ENCODE results near the gene KRTCAP2.

The KRTCAP2 gene

DNA sequence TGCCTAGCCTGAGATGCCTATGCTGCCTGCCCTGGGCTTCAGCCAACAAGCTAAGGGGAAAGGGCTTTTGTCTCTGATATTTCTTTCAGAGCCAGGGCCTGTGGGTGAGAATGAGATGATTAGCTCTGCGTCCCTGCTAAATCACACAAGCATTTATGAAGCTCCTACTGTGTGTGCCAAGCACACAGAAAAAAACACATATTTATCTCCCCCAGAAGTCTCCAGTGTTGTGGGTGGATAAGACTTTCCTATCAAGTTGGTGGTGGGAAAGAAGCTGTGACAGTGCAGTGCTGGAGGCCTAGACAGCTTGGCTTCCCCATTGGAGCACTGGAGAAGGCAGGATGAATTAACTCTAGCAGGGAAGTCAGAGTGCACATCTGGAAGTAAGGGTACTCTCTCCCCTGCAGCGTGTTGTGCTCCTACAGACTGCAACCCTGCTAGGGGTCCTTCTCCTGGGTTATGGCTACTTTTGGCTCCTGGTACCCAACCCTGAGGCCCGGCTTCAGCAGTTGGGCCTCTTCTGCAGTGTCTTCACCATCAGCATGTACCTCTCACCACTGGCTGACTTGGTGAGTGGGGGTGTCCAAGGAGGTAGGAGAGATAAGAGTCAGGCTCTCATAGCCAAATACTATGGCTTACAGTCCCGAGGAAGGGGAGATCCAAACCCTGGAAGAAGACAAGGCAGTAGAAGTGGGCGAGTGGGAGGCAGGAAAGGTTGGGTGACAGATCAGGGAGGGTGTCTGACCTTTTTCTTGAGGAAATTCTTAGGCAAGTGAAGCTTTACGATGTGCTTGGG, 35.8 kb downstream of the KRTCAP2 start:
- Histone ChIP-seq H3K4ac (ENCODE audit: low read depth, low read length) (peak overlapping the region; percentile 7), H4K12ac (ENCODE audit: low read depth, low read length) (peak overlapping the region; percentile 6), H3K36me3 (ENCODE audit: control insufficient read depth in 1 of 2, insufficient read depth in 2 of 2, low read length in 2 of 2) (peaks cover 26 to 33% of the 10 kb centered on the region in 2 experiments), H2BK5ac (ENCODE audit: low read depth, low read length, poor library complexity) (peak overlapping the region; percentile 10), H3K4me3 (ENCODE audit: low read depth, low read length) (no peak overlapping the region), H3K27ac (ENCODE audit: low read depth, low read length) (no peak overlapping the region), H2BK12ac (ENCODE audit: low read length) (peak overlapping the region; percentile 14), H3K18ac (ENCODE audit: low read length) (peak overlapping the region; percentile 26), H3K79me2 (ENCODE audit: control insufficient read depth, insufficient read depth, low read length, poor library complexity) (peaks cover 14% of the 10 kb centered on the region), H3K4me1 (ENCODE audit: control insufficient read depth in 1 of 2, insufficient read depth in 2 of 2, low read length in 2 of 2) (peaks cover 20 to 24% of the 10 kb centered on the region in 2 experiments), H2AK5ac (ENCODE audit: low read length) (peak overlapping the region; percentile 5), H4K91ac (ENCODE audit: low read depth, low read length) (peak overlapping the region; percentile 31), H3K27me3 (ENCODE audit: insufficient read depth, low read length) (no peaks in the 10 kb centered on the region), H2AFZ (ENCODE audit: insufficient read depth, low read length, poor library complexity) (no peak overlapping the region), H2BK120ac (ENCODE audit: insufficient read depth, low read length, poor library complexity) (peak overlapping the region; percentile 9), H3K9me3 (ENCODE audit: insufficient read depth, low read depth, low read length) (no peaks in the 10 kb centered on the region), H3K9ac (ENCODE audit: low read length) (no peak overlapping the region), H3K4me2 (ENCODE audit: low read length) (peak overlapping the region; percentile 47), H4K8ac (ENCODE audit: low read depth, low read length) (peak overlapping the region; percentile 15), H3K79me1 (ENCODE audit: low read length) (peaks cover 20% of the 10 kb centered on the region), H3K23ac (ENCODE audit: low read length) (no peak overlapping the region), H3K14ac (ENCODE audit: low read length) (peak overlapping the region; percentile 75)
- WGBS (ENCODE audit: extremely low coverage, insufficient coverage, insufficient read length) = no CpG with 5 or more reads among the region's 6 CpGs
- no peak for DNase-seq

DNA sequence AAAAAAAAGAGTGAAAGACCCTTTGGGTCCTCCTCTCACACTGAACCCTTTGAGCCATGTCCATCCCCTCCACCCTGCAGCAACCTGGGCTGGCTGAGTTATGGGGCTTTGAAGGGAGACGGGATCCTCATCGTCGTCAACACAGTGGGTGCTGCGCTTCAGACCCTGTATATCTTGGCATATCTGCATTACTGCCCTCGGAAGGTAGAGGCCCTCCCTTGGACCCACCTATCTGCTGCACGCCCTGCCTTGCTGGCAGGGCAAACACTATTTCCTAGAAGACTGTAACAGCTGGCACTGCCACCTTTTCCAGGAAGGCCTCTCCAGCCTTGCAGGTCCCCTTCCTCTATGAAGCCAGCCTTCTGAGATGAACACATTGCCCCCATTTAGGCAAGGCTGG, 36.4 kb downstream of the KRTCAP2 start:
- peaks cover 14% of the 10 kb centered on the region for H3K79me2 ChIP-seq (ENCODE audit: control insufficient read depth, insufficient read depth, low read length, poor library complexity)
- no peak overlapping the region for H3K4me3 ChIP-seq (ENCODE audit: low read depth, low read length)
- no peaks in the 10 kb centered on the region for H3K9me3 ChIP-seq (ENCODE audit: insufficient read depth, low read depth, low read length)
- H2AK5ac ChIP-seq (ENCODE audit: low read length) = peak overlapping the region; percentile 5
- peak overlapping the region; percentile 9 for H2BK120ac ChIP-seq (ENCODE audit: insufficient read depth, low read length, poor library complexity)
- H3K79me1 ChIP-seq (ENCODE audit: low read length) = peaks cover 20% of the 10 kb centered on the region
- peak overlapping the region; percentile 31 for H4K91ac ChIP-seq (ENCODE audit: low read depth, low read length)
- peak overlapping the region; percentile 1 for H3K9ac ChIP-seq (ENCODE audit: low read length)
- H3K4ac ChIP-seq (ENCODE audit: low read depth, low read length) = peak overlapping the region; percentile 7
- H3K18ac ChIP-seq (ENCODE audit: low read length) = peak overlapping the region; percentile 26
- H3K4me2 ChIP-seq (ENCODE audit: low read length) = peak overlapping the region; percentile 47
- peak overlapping the region; percentile 20 for H3K27ac ChIP-seq (ENCODE audit: low read depth, low read length)
- H3K36me3 ChIP-seq (ENCODE audit: control insufficient read depth in 1 of 2, insufficient read depth in 2 of 2, low read length in 2 of 2) = peaks cover 31 to 36% of the 10 kb centered on the region in 2 experiments
- no peak overlapping the region for H3K23ac ChIP-seq (ENCODE audit: low read length)
- peak overlapping the region; percentile 6 for H4K12ac ChIP-seq (ENCODE audit: low read depth, low read length)
- no peak for DNase-seq
- no CpG with 5 or more reads among the region's 6 CpGs for WGBS (ENCODE audit: extremely low coverage, insufficient coverage, insufficient read length)
- H2AFZ ChIP-seq (ENCODE audit: insufficient read depth, low read length, poor library complexity) = no peak overlapping the region
- H3K14ac ChIP-seq (ENCODE audit: low read length) = peak overlapping the region; percentile 75
- H3K4me1 ChIP-seq (ENCODE audit: control insufficient read depth in 1 of 2, insufficient read depth in 2 of 2, low read length in 2 of 2) = peaks cover 22 to 26% of the 10 kb centered on the region in 2 experiments
- peak overlapping the region; percentile 15 for H4K8ac ChIP-seq (ENCODE audit: low read depth, low read length)
- H3K27me3 ChIP-seq (ENCODE audit: insufficient read depth, low read length) = no peaks in the 10 kb centered on the region
- H2BK12ac ChIP-seq (ENCODE audit: low read length) = peak overlapping the region; percentile 14
- H2BK5ac ChIP-seq (ENCODE audit: low read depth, low read length, poor library complexity) = peak overlapping the region; percentile 10

DNA sequence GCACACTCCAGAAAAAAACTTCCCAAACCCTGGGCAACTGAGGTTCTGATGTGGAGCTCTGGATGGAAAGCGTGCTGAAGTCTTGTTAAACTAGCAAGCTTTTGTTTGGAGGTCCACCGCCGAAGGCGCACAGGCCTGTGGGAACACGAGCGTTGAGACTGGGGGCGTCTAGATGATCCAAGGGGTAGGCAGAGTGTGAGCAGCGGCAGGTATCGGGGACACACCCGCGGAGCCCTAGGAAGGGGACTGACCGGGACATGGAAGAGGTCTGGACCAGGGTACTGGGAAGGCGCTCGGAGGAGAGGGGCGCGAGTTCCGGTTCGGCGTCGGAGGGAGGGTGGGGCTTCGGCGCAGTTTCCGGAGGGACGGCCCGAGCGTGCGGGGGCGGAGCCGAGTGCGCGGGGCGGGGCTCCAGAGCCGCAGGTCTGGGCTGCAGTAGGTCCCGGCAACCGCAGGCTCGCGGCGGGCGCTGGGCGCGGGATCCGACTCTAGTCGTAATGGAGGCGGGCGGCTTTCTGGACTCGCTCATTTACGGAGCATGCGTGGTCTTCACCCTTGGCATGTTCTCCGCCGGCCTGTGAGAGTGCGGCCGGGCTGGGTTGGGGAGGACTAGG, 37.6 kb downstream of the KRTCAP2 start, which contains the start of gene SLC50A1:
Gene SLC50A1, plus strand, starts transcription at position 438 of the 614 bp plus-strand sequence. Its CDS starts 60 bp downstream, at position 498.
- peaks cover 2% of the 10 kb centered on the region for H3K9me3 ChIP-seq (ENCODE audit: insufficient read depth, low read depth, low read length)
- H3K4me1 ChIP-seq (ENCODE audit: control insufficient read depth in 1 of 2, insufficient read depth in 2 of 2, low read length in 2 of 2) = peaks cover 31 to 36% of the 10 kb centered on the region in 2 experiments
- no CpG with 5 or more reads among the region's 52 CpGs for WGBS (ENCODE audit: extremely low coverage, insufficient coverage, insufficient read length)
- peaks cover 20% of the 10 kb centered on the region for H3K79me2 ChIP-seq (ENCODE audit: control insufficient read depth, insufficient read depth, low read length, poor library complexity)
- peaks cover 37 to 43% of the 10 kb centered on the region in 2 experiments for H3K36me3 ChIP-seq (ENCODE audit: control insufficient read depth in 1 of 2, insufficient read depth in 2 of 2, low read length in 2 of 2)
- peaks cover 26% of the 10 kb centered on the region for H3K79me1 ChIP-seq (ENCODE audit: low read length)
- DNase-seq = peak; percentile 98 to 99
- H3K18ac ChIP-seq (ENCODE audit: low read length) = peak within 1 kb of the TSS; percentile 99
- H3K27ac ChIP-seq (ENCODE audit: low read depth, low read length) = peak within 1 kb of the TSS; percentile 97
- H3K23ac ChIP-seq (ENCODE audit: low read length) = no peak within 1 kb of the TSS
- H2BK12ac ChIP-seq (ENCODE audit: low read length) = peak within 1 kb of the TSS; percentile 44
- H2AK5ac ChIP-seq (ENCODE audit: low read length) = peak within 1 kb of the TSS; percentile 95
- H3K4me2 ChIP-seq (ENCODE audit: low read length) = peak within 1 kb of the TSS; percentile 92
- peak within 1 kb of the TSS; percentile 96 for H3K14ac ChIP-seq (ENCODE audit: low read length)
- peak within 1 kb of the TSS; percentile 97 for H4K8ac ChIP-seq (ENCODE audit: low read depth, low read length)
- H3K27me3 ChIP-seq (ENCODE audit: insufficient read depth, low read length) = no peaks in the 10 kb centered on the region
- H2BK120ac ChIP-seq (ENCODE audit: insufficient read depth, low read length, poor library complexity) = peak within 1 kb of the TSS; percentile 94
- peak within 1 kb of the TSS; percentile 98 for H4K91ac ChIP-seq (ENCODE audit: low read depth, low read length)
- H3K4me3 ChIP-seq (ENCODE audit: low read depth, low read length) = peak within 1 kb of the TSS; percentile 76
- H3K4ac ChIP-seq (ENCODE audit: low read depth, low read length) = peak within 1 kb of the TSS; percentile 54
- peak within 1 kb of the TSS; percentile 58 for H2AFZ ChIP-seq (ENCODE audit: insufficient read depth, low read length, poor library complexity)
- H4K12ac ChIP-seq (ENCODE audit: low read depth, low read length) = peak within 1 kb of the TSS; percentile 97
- peak within 1 kb of the TSS; percentile 95 for H2BK5ac ChIP-seq (ENCODE audit: low read depth, low read length, poor library complexity)
- H3K9ac ChIP-seq (ENCODE audit: low read length) = peak within 1 kb of the TSS; percentile 90

DNA sequence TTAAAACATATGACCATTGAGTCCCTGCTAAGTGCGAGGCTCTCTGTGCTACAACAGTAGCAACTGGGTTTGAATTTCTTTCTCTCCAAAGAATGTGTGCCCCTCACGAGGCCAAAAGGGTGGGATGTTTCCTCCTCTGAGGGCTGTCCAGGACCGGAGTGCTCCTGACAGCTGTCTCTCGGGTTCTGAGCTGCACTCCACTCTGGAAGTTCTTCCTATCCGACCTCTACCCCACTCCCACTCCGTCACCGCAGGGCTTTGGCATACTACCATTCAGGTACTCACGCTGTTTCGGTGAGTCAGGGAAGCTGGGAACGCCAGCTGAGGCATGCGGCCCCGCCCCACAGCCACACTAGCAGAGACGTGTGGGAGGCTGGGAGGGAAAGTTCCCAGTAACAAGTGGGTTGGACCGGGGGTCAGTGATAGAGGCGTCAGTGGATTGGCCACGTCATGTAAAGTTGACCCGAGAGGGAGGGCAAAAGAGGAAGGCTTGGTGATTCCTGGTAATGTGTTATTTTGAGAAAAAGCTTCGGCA, 38.2 kb downstream of the KRTCAP2 start:
- peaks cover 30 to 35% of the 10 kb centered on the region in 2 experiments for H3K4me1 ChIP-seq (ENCODE audit: control insufficient read depth in 1 of 2, insufficient read depth in 2 of 2, low read length in 2 of 2)
- peaks cover 37 to 43% of the 10 kb centered on the region in 2 experiments for H3K36me3 ChIP-seq (ENCODE audit: control insufficient read depth in 1 of 2, insufficient read depth in 2 of 2, low read length in 2 of 2)
- no peaks in the 10 kb centered on the region for H3K27me3 ChIP-seq (ENCODE audit: insufficient read depth, low read length)
- H2AFZ ChIP-seq (ENCODE audit: insufficient read depth, low read length, poor library complexity) = peak overlapping the region; percentile 52
- peak overlapping the region; percentile 98 for H4K91ac ChIP-seq (ENCODE audit: low read depth, low read length)
- H3K4me3 ChIP-seq (ENCODE audit: low read depth, low read length) = no peak overlapping the region
- peak overlapping the region; percentile 95 for H2BK5ac ChIP-seq (ENCODE audit: low read depth, low read length, poor library complexity)
- H2AK5ac ChIP-seq (ENCODE audit: low read length) = peak overlapping the region; percentile 95
- H3K27ac ChIP-seq (ENCODE audit: low read depth, low read length) = peak overlapping the region; percentile 97
- peaks cover 20% of the 10 kb centered on the region for H3K79me2 ChIP-seq (ENCODE audit: control insufficient read depth, insufficient read depth, low read length, poor library complexity)
- peak; percentile 100 for DNase-seq
- WGBS (ENCODE audit: extremely low coverage, insufficient coverage, insufficient read length) = no CpG with 5 or more reads among the region's 18 CpGs
- peak overlapping the region; percentile 97 for H4K12ac ChIP-seq (ENCODE audit: low read depth, low read length)
- H3K18ac ChIP-seq (ENCODE audit: low read length) = peak overlapping the region; percentile 99
- peak overlapping the region; percentile 54 for H3K4ac ChIP-seq (ENCODE audit: low read depth, low read length)
- peak overlapping the region; percentile 94 for H2BK120ac ChIP-seq (ENCODE audit: insufficient read depth, low read length, poor library complexity)
- no peak overlapping the region for H3K23ac ChIP-seq (ENCODE audit: low read length)
- H4K8ac ChIP-seq (ENCODE audit: low read depth, low read length) = peak overlapping the region; percentile 97
- peaks cover 27% of the 10 kb centered on the region for H3K79me1 ChIP-seq (ENCODE audit: low read length)
- H3K14ac ChIP-seq (ENCODE audit: low read length) = peak overlapping the region; percentile 96
- H3K9ac ChIP-seq (ENCODE audit: low read length) = peak overlapping the region; percentile 75
- H3K9me3 ChIP-seq (ENCODE audit: insufficient read depth, low read depth, low read length) = peaks cover 2% of the 10 kb centered on the region
- no peak overlapping the region for H2BK12ac ChIP-seq (ENCODE audit: low read length)
- peak overlapping the region; percentile 92 for H3K4me2 ChIP-seq (ENCODE audit: low read length)

All from trophoblast cell (in vitro differentiated cells and primary cell).